ENCODE data around the gene ACSM5. TPM values are rescaled to one million over a fixed set of nuclear protein-coding genes. Genes with fewer than 3 reads are reported as not detected.

Gene ACSM5
- total and polyA plus RNA-seq, 5 donors, result 1.8 to 12.5 (median 2.8) TPM

DNA sequence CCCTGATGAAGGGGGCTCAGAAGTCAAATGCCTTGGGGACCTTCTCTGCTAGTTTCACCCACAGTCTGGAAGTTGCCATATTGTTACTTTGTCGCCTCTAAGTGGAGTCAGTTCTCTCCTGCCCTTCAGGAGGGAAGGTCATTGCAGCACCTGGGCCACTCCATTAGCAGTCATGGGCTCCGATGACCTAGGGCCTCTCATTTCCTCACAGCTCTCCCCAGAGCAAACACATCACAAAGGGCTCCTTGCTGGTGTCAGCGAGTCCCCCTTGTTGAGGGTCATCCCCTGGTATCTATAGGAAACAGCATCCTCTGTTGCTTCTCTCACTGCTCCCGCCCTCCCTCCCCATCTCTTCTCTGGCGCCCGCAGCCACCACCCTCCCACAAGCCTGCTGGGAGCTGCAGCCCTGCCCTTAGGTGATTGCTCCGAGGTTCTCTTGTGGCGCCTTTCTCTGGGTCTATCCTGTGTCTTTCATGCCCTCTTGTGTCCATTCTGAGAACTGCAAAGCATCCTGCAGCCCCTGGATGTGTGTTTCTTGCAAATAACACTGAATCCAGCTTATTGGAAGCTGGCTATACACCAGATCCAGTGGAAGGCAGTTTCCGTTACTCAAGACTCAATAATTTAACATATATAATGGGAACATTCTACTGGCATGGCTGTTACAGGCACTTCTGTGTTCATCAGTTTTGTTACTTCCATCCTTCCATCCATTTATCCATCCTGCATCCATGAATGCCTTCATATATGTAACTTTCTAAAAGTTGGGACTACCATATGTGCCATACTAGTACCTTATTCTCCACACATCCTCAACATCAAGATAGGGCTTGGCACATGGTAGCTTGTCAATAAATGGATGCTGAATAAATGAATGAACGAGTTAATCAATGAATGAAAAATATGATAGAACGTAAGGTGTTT is 26.0 kb upstream of the ACSM5 start:
- DNase-seq (peak in 1 of 3 donors; percentile 58), ATAC-seq (peak; percentile 67 to 75)
- H3K4me1 ChIP-seq (ENCODE audit: control insufficient read depth, insufficient read depth, low read length), result no peaks in the 10 kb centered on the region
- intact Hi-C loops (cut with DNase I), result loop anchor here (5.0 to 10.0 kb wide), 2 partner anchors 476 to 479 kb away; no protein-coding TSS in a partner anchor
- H3K27me3 ChIP-seq (ENCODE audit: control insufficient read depth, insufficient read depth), result no peaks in the 10 kb centered on the region
- 29% methylated on average over 11 of the region's 11 CpGs for WGBS
- no peaks in the 10 kb centered on the region for H3K9me3 ChIP-seq (ENCODE audit: control insufficient read depth, low read length)
- H3K27ac ChIP-seq (ENCODE audit: low read length), result no peak overlapping the region
- H3K4me3 ChIP-seq (ENCODE audit: low read length), result no peak overlapping the region

- no peaks in the 10 kb centered on the region for H3K27me3 ChIP-seq (ENCODE audit: control insufficient read depth, insufficient read depth)
- intact Hi-C loops (cut with DNase I), result loop anchor here in 1 of 4 donors (10.0 kb wide), 1 partner anchor 481 kb away; no protein-coding TSS in a partner anchor
- 17% methylated on average over 30 of the region's 30 CpGs for WGBS
- no peak overlapping the region for H3K4me3 ChIP-seq (ENCODE audit: low read length)
- H3K9me3 ChIP-seq (ENCODE audit: control insufficient read depth, low read length), result no peaks in the 10 kb centered on the region
- no peaks in the 10 kb centered on the region for H3K4me1 ChIP-seq (ENCODE audit: control insufficient read depth, insufficient read depth, low read length)
- no peak overlapping the region for H3K27ac ChIP-seq (ENCODE audit: low read length)
- DNase-seq, result peak; percentile 60 to 84 (median 83)
- ATAC-seq, result peak; percentile 63 to 73
These were observed 23.2 kb upstream of the ACSM5 start for GRCh38 chr16:20385844-20386832.

DNA sequence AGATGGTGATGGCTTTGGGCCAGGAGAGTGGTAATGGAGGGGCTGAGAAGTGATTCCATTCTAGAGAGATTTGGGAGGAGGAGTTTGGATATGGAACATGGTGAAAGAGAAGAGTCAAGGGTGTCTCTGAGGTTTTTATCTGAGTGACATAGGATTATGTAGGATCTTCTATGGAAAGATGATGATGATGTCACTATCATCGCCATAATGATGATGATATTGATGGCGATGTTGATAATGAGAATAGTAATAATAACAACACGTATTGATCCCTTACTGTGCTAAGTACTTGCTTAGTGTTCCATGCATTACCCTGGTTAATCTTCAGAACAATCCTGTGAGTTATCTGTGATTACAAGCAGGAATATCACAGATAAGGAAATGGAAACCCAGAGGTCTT is 21.4 kb upstream of the ACSM5 start:
- ATAC-seq, result no peak
- 94% methylated on average over 3 of the region's 3 CpGs for WGBS

GRCh38 chr16:20388854-20389253 is 20.5 kb upstream of the ACSM5 start:
- ATAC-seq (no peak), DNase-seq (no peak)
- no peaks in the 10 kb centered on the region for H3K27me3 ChIP-seq (ENCODE audit: control insufficient read depth, insufficient read depth)
- no peaks in the 10 kb centered on the region for H3K9me3 ChIP-seq (ENCODE audit: control insufficient read depth, low read length)
- no peaks in the 10 kb centered on the region for H3K4me1 ChIP-seq (ENCODE audit: control insufficient read depth, insufficient read depth, low read length)
- no peak overlapping the region for H3K27ac ChIP-seq (ENCODE audit: low read length)
- WGBS, result 77% methylated on average over 1 of the region's 1 CpG
- intact Hi-C loops (cut with DNase I), result loop anchor here in 1 of 4 donors (10.0 kb wide), 1 partner anchor 484 kb away; no protein-coding TSS in a partner anchor
- no peak overlapping the region for H3K4me3 ChIP-seq (ENCODE audit: low read length)

More for the DNA sequence above, 21.4 kb upstream of the ACSM5 start:
- no peaks in the 10 kb centered on the region for H3K9me3 ChIP-seq (ENCODE audit: control insufficient read depth, low read length)
- intact Hi-C loops (cut with DNase I), result loop anchor here in 1 of 4 donors (10.0 kb wide), 1 partner anchor 483 kb away; no protein-coding TSS in a partner anchor
- H3K4me3 ChIP-seq (ENCODE audit: low read length), result no peak overlapping the region
- no peaks in the 10 kb centered on the region for H3K27me3 ChIP-seq (ENCODE audit: control insufficient read depth, insufficient read depth)
- no peak for DNase-seq
- H3K4me1 ChIP-seq (ENCODE audit: control insufficient read depth, insufficient read depth, low read length), result no peaks in the 10 kb centered on the region
- no peak overlapping the region for H3K27ac ChIP-seq (ENCODE audit: low read length)

- Histone ChIP-seq H3K27ac (ENCODE audit: low read length) (no peak overlapping the region), H3K4me3 (ENCODE audit: low read length) (no peak overlapping the region), H3K9me3 (ENCODE audit: control insufficient read depth, low read length) (no peaks in the 10 kb centered on the region), H3K27me3 (ENCODE audit: control insufficient read depth, insufficient read depth) (no peaks in the 10 kb centered on the region), H3K4me1 (ENCODE audit: control insufficient read depth, insufficient read depth, low read length) (peaks cover 3% of the 10 kb centered on the region)
- no peak for ATAC-seq
- no peak for DNase-seq
- 95% methylated on average over 5 of the region's 5 CpGs for WGBS
- intact Hi-C loops (cut with DNase I), result no loop called here
These were observed 18.3 kb upstream of the ACSM5 start for GRCh38 chr16:20391045-20391444.

- WGBS, result 37% methylated on average over 2 of the region's 2 CpGs
- peak in 1 of 3 donors; percentile 67 for DNase-seq
- Histone ChIP-seq H3K4me1 (ENCODE audit: control insufficient read depth, insufficient read depth, low read length) (peaks cover 3% of the 10 kb centered on the region), H3K27me3 (ENCODE audit: control insufficient read depth, insufficient read depth) (no peaks in the 10 kb centered on the region), H3K9me3 (ENCODE audit: control insufficient read depth, low read length) (no peaks in the 10 kb centered on the region), H3K27ac (ENCODE audit: low read length) (no peak overlapping the region), H3K4me3 (ENCODE audit: low read length) (no peak overlapping the region)
- ATAC-seq, result no peak
- intact Hi-C loops (cut with DNase I), result no loop called here
These were observed 15.3 kb upstream of the ACSM5 start for GRCh38 chr16:20393801-20394577.

DNA sequence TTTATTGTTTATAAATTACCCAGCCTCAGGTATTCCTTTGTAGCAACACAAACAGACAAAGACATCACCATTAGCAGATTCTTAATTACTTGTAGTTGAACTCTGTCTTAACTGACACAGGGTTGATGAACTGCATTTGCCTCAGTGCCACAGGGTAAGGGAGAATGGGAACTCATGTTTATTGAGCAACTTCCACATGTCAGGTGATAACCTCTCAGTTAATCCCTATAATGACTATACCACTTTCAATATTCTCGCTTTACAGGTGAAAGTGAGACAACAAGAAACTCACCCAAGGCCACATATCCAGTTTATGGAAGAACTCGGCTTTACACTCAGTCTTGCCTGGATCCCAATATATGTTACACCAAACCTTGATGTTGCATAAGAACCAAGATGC is 13.4 kb upstream of the ACSM5 start:
- WGBS, result 96% methylated on average over 2 of the region's 2 CpGs

GRCh38 chr16:20396846-20397467 is 12.4 kb upstream of the ACSM5 start:
- H3K9me3 ChIP-seq (ENCODE audit: control insufficient read depth, low read length), result no peaks in the 10 kb centered on the region
- WGBS, result 97% methylated on average over 7 of the region's 7 CpGs
- no peak overlapping the region for H3K27ac ChIP-seq (ENCODE audit: low read length)
- no peak for DNase-seq
- intact Hi-C loops (cut with DNase I), result no loop called here
- peaks cover 3% of the 10 kb centered on the region for H3K4me1 ChIP-seq (ENCODE audit: control insufficient read depth, insufficient read depth, low read length)
- no peak overlapping the region for H3K4me3 ChIP-seq (ENCODE audit: low read length)
- ATAC-seq, result no peak
- no peaks in the 10 kb centered on the region for H3K27me3 ChIP-seq (ENCODE audit: control insufficient read depth, insufficient read depth)

More for the DNA sequence above, 13.4 kb upstream of the ACSM5 start:
- H3K4me3 ChIP-seq (ENCODE audit: low read length), result no peak overlapping the region
- no peaks in the 10 kb centered on the region for H3K9me3 ChIP-seq (ENCODE audit: control insufficient read depth, low read length)
- H3K27ac ChIP-seq (ENCODE audit: low read length), result no peak overlapping the region
- no peak for ATAC-seq
- no peaks in the 10 kb centered on the region for H3K27me3 ChIP-seq (ENCODE audit: control insufficient read depth, insufficient read depth)
- H3K4me1 ChIP-seq (ENCODE audit: control insufficient read depth, insufficient read depth, low read length), result peaks cover 3% of the 10 kb centered on the region
- no peak for DNase-seq
- intact Hi-C loops (cut with DNase I), result no loop called here

DNA sequence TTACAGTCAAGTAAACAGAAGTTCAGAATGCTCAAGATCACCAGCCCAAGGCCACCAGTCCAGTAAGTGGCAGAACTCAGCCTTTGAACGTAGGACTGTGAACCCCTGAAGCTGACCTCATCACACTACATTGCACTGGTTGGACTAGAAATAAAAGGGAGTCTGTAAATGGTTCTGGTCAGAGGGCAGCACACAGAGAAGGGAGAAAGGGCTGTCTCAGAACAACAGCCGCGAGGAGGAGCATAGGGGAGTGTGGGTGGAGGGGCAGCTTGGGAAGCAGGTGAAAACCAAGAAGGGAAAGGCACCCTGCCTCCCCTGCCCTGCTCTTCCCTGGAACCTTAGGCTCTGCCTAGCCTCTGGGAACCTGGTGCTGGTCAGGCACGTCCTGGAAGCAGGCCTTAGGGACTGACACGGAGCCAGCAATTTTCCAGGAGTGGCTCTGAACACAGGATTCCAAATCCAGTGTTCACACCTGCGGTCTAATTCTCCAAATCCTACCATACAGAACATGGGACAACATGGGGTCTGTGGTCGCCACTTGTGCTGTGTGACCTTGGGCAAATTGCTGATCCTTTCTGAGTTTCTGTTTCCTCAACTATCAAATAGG is 11.8 kb upstream of the ACSM5 start:
- H3K4me1 ChIP-seq (ENCODE audit: control insufficient read depth, insufficient read depth, low read length), result peaks cover 3% of the 10 kb centered on the region
- no peak for DNase-seq
- no peaks in the 10 kb centered on the region for H3K27me3 ChIP-seq (ENCODE audit: control insufficient read depth, insufficient read depth)
- H3K9me3 ChIP-seq (ENCODE audit: control insufficient read depth, low read length), result no peaks in the 10 kb centered on the region
- 87% methylated on average over 7 of the region's 7 CpGs for whole genome bisulfite sequencing
- H3K4me3 ChIP-seq (ENCODE audit: low read length), result no peak overlapping the region
- no peak overlapping the region for H3K27ac ChIP-seq (ENCODE audit: low read length)
- intact Hi-C loops (cut with DNase I), result no loop called here
- ATAC-seq, result no peak

All from right cardiac atrium (tissue), 5 donors.